CD4-positive, alpha-beta T cell treated with Interleukin-4 for 4 hours (primary cell): Measurements from ENCODE around the gene CAPRIN2.

ENCODE experiments used
- DNase-seq: peaks from one replicate; pipeline ENCODE4 v3.0.0-alpha.2; 2020

Gene CAPRIN2

GRCh38 chr12:30757316-30757715 lies 2.6 kb upstream of the CAPRIN2 start:
- no peak for DNase-seq

GRCh38 chr12:30756074-30756473 lies 1.3 kb upstream of the CAPRIN2 start:
- DNase-seq: no peak

GRCh38 chr12:30755395-30755762 lies 628 bp upstream of the CAPRIN2 start:
- DNase-seq: no peak

GRCh38 chr12:30754383-30754749 lies 385 bp downstream of the CAPRIN2 start:
- no peak for DNase-seq

- no peak for DNase-seq
Measured at GRCh38 chr12:30753751-30754382, 884 bp downstream of the CAPRIN2 start.

GRCh38 chr12:30753233-30753632 lies 1.5 kb downstream of the CAPRIN2 start:
- no peak for DNase-seq

GRCh38 chr12:30752255-30752654 lies 2.5 kb downstream of the CAPRIN2 start:
- DNase-seq: no peak

- no peak for DNase-seq
Measured at GRCh38 chr12:30748147-30748546, 6.6 kb downstream of the CAPRIN2 start.

- no peak for DNase-seq
Measured at GRCh38 chr12:30746190-30746589, 8.6 kb downstream of the CAPRIN2 start.

GRCh38 chr12:30744321-30744720 lies 10.4 kb downstream of the CAPRIN2 start:
- DNase-seq: no peak

- no peak for DNase-seq
Measured at GRCh38 chr12:30740274-30740673, 14.5 kb downstream of the CAPRIN2 start.

GRCh38 chr12:30739020-30739419 lies 15.7 kb downstream of the CAPRIN2 start:
- DNase-seq: no peak

- DNase-seq: no peak
Measured at GRCh38 chr12:30732954-30733637, 21.7 kb downstream of the CAPRIN2 start.

- DNase-seq: no peak
Measured at GRCh38 chr12:30730011-30730410, 24.7 kb downstream of the CAPRIN2 start.

- DNase-seq: no peak
Measured at GRCh38 chr12:30729547-30729946, 25.2 kb downstream of the CAPRIN2 start.

GRCh38 chr12:30726647-30727046 lies 28.1 kb downstream of the CAPRIN2 start:
- no peak for DNase-seq

GRCh38 chr12:30725739-30726138 lies 29.0 kb downstream of the CAPRIN2 start:
- DNase-seq: no peak

GRCh38 chr12:30719060-30719459 lies 35.7 kb downstream of the CAPRIN2 start:
- no peak for DNase-seq

GRCh38 chr12:30707613-30708342 lies 47.0 kb downstream of the CAPRIN2 start:
- no peak for DNase-seq

- no peak for DNase-seq
Measured at GRCh38 chr12:30706476-30706875, 48.3 kb downstream of the CAPRIN2 start.

GRCh38 chr12:30701056-30701455 lies 53.7 kb downstream of the CAPRIN2 start:
- DNase-seq: no peak

- no peak for DNase-seq
Measured at GRCh38 chr12:30700216-30700900, 54.4 kb downstream of the CAPRIN2 start.

GRCh38 chr12:30698346-30698745 lies 56.4 kb downstream of the CAPRIN2 start:
- DNase-seq: no peak

GRCh38 chr12:30696943-30697342 lies 57.8 kb downstream of the CAPRIN2 start:
- no peak for DNase-seq
